T47D (cell line): ENCODE results near the gene MYD88.
"Not testable (repeated sequence)": the region's sequence is repeated elsewhere in the genome, so short reads cannot be mapped to it uniquely, and the experiment has no call there.

ENCODE experiments used
- DNase-seq, 2 experiments: peaks; one replicate each; pipeline versions ENCODE4 v3.0.0 to v3.0.0-alpha.2; 2011 to 2012; ENCODE audit warnings: low read depth in 1 of 2, low spot score in 1 of 2
- JUND ChIP-seq: IDR thresholded peaks from 2 replicates; pipeline ENCODE4 v1.6.1; 2012; ENCODE audit warnings: low read depth
- in situ Hi-C: cut with HindIII; loops from 2 replicates; pipeline ENCODE4 v1.10.0; 2016; ENCODE audit warnings: low sequenced_read_pairs, low pct_unique_long_range_greater_than_20kb

The MYD88 gene

DNA sequence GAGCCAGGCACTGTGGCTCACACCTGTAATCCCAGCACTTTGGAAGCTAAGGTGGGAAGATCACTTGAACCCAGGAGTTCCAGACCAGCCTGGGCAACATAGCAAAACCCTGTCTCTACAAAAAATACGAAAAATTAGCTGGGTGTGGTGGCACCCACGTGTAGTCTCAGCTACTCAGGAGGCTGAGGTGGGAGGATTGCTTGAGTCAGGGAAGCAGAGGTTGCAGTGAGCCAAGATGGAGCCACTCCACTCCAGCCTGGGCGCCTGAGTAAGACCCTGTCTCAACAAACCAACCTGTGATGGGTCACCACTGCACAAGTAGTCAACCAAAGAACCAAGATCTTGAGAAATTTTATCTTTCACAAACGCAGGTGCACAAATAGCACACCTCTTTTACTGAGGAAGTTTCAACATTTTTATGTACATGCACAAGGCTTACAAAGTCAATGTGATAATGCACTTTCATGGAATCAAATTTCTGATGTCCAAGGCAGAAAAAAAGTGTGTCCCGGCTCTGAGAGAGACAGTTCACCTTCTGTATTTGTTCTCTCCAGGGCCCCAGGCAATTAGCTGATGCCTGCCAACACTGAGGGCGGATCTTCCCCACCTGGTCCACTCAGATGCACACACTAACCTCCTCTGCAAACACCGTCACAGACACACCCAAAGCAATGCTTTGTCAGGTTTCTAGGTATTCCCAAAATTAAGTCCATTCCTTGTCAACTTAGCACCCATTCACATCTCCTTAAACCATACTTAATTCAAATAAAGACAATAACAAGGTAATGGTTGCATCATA, 13.9 kb upstream of the MYD88 start:
- peak in 1 of 2 experiments; percentile 46 for DNase-seq
- TF ChIP-seq JUND = no peak
- in situ Hi-C loops = no loop called here

DNA sequence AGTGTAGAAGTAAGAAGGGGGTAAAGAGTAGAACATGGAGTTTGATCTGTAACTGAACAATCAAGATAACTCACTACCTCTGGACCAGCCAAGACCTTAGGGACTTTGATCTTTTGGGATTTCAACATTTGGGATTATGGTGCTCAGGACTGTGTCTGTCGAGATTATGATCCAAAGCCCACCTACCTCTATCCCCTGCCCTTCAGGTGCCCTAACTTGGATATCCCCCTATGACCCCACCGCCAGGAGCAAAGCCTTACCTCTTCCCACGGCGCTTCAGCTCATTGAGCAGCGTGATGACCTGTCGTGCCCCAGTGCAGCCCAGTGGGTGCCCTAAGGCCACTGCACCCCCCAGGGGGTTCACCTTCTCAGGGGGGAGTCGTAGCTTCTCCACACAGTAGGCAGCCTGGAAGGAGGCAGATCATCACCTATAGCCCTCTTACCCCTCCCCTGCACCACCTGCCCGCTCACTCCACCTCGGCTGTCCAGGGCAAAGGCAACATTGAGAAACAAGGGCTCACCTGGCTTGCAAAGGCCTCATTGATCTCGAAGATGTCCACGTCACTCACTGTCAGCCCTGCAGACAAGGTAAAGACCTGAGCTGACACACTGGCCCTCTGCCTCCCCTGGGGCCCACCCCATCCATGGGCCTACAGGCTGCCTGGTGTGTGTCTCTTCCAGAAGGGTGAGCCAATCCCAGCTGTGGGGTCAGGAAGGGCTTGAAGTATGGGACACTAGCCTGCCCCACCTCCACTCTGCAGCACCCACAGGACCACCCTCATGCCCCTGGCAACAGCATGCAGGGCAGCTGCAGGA, 12.9 kb upstream of the MYD88 start:
- no peak for DNase-seq
- TF ChIP-seq JUND = no peak
- in situ Hi-C loops = no loop called here

DNA sequence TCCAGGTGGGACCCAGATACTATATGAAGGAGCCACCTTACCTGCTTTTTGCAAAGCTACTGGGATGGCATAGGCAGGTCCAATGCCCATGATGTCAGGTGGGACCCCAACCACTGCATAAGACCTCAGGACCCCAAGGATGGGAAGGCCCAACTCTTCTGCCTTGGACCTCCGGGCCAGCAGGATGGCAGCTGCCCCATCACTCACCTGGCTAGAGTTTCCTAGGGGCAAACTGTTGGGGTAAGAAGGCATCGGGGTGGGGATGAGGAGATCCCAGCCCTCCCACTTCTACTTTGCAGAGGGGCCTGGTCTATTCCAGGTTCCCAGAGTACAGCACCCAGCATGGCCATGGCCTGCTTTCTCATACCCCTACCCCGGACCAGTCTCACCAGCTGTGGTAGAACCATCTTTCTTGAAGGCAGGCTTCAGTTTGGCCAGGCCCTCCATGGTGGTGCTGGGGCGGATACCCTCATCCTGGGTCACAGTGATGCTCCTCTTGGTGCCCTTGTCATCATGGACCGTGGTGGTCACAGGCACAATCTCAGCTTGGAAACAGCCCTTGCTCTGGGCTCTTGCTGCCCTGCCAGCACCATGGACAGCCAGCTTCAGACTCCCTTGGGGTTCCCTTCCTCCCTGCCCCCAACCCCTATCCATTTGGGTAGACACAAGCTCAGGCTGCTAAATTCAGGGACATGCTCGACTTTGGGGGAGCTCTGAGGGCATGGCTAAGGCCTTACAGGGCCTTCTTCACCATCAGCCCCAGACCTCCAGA, 12.2 kb upstream of the MYD88 start:
- no peak for TF ChIP-seq JUND
- in situ Hi-C loops = no loop called here
- DNase-seq = no peak

DNA sequence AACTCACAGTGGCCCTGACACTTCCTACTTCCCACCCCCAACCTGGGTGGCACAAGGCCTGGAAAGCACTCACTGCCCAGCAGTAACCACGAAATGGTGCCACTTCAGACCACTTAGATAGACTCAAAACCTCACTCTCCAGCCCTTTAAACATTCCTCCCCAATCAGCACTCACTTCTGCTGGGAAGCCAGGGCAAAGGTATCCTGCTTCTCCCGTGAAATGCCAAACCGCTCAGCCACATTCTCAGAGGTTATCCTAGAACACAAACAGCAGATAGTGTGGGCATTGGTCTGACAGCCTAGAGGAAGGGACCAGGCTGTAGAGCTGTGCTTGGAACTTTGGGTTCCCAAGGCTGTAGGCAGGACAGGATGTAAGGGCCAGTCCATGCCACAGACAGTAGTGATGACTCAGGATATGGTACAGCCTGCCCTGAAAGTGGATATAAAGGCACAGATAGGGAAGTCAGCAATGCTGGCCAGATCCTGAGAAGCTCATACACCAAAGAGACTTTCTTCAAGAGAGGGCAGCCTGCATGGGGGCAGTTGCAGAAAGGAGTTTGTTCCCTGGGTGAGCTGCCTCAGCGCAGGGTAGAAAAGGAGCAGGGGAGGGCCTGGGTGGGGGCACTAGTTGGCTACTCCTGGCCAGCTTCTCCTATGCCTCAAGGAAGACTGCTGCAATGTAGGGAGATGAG, 10.7 kb upstream of the MYD88 start:
- no peak for TF ChIP-seq JUND
- in situ Hi-C loops = no loop called here
- DNase-seq = no peak

DNA sequence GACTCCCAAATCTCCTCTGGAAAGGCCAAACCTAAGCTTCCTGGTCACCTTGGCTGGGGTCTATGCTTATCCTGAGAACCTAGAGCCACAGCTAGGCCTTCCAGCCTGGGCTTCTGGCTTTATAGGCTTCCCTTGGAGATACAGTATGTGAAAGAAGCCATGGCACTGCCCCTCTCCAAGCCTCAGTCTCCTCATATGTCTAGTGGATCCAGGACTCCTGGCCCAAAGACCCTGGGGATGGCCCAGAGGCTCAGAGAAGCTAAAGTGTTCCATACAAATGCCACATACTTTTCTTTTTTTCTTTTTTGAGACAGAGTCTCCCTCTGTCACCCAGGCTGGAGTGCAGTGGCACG, 10.2 kb upstream of the MYD88 start:
- DNase-seq = no peak
- no peak for TF ChIP-seq JUND
- in situ Hi-C loops = no loop called here

DNA sequence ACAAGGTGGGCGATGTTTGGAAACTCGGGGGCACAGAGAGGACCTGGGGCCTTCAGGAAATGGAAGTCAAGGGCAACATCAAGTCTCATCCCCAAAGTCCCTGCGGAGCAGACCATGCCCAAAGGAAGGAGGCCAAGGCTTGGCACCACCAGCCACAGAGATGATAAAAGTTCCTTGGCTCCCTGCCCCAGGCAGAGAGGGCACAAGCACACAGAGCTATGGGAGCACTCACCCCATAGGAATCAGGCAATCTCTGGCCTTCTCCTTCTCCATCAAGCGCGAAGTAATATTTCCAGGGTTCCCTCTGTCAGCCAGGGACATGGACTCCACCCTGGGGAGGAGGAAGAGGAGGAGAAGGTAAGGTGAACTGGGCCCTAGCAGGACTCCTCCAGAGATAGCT, 9.4 kb upstream of the MYD88 start:
- in situ Hi-C loops = no loop called here
- no peak for DNase-seq
- no peak for TF ChIP-seq JUND

DNA sequence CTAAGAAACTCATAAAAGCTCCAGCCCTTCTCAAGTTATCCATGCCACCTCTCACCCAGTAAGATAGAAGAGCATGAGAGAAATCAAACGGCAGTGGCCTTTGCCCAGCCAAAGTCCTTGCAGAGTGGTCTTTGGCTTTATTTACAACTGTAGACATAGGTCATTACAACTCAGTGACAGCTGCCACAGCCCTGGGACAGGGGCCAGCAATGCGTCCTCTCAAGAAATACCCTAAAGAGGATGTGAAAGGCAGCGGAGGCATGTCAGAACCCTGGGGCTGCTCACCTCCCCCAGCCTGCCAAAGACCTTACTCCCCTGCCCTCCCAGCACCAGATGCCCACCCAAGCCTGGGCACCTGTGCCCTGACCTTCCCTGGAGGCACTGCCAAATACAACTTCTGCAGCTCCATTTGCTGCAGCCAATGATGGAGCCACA, 7.8 kb upstream of the MYD88 start:
- no peak for DNase-seq
- no peak for TF ChIP-seq JUND
- in situ Hi-C loops = no loop called here

DNA sequence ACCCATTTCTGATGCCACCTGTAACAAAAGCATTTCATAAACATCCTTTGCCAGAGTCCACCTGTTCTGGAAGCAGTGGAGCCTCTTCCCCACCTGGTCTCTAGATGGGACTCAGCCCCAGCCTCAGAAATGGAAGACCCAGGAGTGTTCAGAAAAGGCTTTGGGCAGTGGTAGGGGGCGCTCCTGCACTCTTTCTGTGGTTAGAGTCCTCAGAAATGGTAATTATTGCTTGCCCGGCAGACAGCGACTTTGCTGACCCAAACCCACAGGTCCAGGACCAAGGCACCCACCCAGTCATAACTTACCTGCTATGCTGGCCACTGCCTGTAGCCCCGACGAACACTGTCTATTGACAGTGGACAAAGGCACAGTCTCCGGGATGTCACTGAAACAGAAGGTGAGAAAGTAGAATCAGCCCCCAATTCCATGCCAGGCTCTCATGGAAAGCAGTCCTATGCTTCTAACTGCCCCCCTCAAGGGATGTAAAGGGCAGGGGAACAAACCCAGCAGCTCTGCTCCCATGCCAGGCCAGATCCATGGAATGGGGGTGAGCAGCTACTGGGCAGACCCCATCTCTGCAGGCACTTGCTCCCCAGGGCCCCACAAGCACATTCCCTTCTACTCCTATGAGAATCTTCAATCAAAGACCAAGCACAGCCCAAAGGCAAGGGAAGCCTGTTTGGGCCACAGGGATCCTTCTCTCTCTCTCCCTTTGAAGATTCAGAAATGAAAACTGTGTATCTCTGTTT, 6.7 kb upstream of the MYD88 start:
- in situ Hi-C loops = no loop called here
- TF ChIP-seq JUND = no peak
- peak in 1 of 2 experiments; percentile 57 for DNase-seq

DNA sequence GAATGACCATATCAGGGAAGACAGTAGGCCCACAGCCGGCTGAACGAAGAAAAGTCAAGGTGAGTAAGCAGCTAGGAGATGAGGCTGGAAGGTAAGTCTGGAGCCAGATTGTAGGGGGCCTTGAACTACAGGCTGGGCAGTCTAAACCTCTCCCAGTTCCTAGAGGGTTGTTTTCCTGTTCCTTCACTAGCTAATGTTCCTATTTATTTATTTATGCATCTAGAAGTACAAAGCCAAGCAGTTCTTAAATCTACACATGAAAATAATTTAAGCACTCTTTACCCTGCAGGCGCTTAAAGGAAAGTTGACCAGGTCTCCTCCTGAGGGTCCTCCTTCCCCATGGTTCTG, 5.3 kb upstream of the MYD88 start:
- DNase-seq = no peak
- TF ChIP-seq JUND = no peak
- in situ Hi-C loops = no loop called here

DNA sequence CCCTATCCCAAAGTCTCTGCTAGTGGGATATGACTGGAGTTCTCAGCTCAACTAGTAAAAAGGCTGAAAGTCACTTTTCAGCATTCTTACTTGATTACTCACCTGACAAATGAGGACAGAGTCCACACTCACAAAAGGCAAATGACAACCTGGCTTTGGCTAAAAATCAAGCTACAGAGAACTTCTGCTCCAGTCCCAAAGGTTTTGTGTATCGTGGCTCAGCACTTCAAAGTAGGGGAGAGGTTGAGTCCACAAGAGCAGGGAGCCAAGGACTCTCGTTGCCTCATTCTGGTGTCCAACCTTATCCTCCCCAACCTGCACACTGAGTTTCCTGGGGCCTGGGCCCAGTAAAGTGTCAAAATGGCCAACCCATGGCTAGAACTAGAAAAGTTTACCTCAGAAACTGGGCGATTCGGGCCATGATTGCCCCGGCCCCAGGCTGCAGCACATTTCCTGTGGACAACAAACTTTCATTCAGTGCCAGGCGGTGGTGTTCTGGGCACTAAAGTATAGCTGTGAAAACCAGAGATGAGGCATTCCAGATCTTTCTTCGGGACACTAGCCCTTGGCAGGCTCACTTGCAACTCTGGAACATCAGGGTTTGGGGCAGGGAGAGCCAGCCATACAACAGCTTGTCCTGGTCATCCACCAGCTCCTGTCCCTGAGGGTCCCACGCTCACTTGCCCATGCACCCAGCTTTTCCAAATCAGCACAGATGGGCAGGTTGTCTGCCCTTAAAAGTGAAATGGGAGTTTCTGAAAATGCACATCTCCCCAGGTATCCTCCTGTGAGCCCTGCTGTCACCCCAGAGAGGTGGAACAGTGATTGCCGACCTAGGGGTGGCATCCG, 4.7 kb upstream of the MYD88 start:
- in situ Hi-C loops = no loop called here
- peak in 1 of 2 experiments; percentile 65 for DNase-seq

DNA sequence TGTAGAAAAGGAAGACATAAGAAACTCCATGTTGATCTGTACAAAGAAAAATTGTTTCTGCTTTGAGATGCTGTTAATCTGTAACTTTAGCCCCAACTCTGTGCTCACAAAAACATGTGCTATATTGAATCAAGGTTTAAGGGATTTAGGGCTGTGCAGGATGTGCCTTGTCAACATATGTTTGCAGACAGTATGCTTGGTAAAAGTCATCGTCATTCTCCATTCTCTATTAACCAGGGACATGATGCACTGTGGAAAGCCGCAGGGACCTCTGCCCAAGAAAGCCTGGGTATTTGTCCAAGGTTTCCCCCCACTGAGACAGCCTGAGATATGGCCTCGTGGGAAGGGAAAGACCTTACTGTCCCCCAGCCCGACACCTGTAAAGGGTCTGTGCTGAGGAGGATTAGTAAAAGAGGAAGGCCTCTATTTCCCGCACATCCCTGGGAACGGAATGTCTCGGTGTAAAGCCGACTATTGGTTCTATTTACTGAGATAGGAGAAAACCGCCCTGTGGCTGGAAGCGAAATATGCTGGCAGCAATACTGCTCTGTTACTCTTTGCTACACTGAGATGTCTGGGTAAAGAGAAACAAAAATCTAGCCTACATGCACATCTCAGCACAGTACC, 3.8 kb upstream of the MYD88 start:
- in situ Hi-C loops, DNase-seq: not testable (repeated sequence)

More for the DNA sequence above, 4.7 kb upstream of the MYD88 start:
- no peak for TF ChIP-seq JUND

DNA sequence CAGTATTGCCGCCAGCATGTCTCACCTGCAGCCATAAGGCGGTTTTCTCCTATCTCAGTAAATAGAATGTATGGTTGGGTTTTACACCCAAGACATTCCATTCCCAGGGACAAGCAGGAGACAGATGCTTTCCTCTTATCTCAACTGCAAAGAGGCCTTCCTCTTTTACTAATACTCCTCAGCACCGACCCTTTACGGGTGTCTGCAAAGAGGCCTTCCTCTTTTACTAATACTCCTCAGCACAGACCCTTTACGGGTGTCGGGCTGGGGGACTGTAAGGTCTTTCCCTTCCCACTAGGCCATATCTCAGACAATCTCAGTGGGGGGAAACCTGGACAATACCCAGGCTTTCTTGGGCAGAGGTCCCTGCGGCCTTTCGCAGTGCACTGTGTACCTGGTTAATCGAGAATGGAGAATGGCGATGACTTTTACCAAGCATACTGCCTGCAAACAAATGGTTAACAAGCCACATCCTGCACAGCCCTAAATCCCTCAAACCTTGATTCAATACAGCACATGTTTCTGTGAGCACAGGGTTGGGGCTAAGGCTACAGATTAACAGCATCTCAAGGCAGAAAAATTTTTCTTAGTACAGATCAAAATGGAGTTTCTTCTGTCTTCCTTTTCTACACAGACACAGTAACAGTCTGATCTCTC, 2.7 kb upstream of the MYD88 start:
- in situ Hi-C loops, DNase-seq: not testable (repeated sequence)
